ENCODE measurements around the gene IQSEC1.
A peak's percentile ranks its signal among the peaks of the same experiment; 100 is the strongest.

IQSEC1 gene

GRCh38 chr3:13098192-13098988 lies 25.2 kb upstream of the IQSEC1 start:
- TF ChIP-seq, protein P1, sequence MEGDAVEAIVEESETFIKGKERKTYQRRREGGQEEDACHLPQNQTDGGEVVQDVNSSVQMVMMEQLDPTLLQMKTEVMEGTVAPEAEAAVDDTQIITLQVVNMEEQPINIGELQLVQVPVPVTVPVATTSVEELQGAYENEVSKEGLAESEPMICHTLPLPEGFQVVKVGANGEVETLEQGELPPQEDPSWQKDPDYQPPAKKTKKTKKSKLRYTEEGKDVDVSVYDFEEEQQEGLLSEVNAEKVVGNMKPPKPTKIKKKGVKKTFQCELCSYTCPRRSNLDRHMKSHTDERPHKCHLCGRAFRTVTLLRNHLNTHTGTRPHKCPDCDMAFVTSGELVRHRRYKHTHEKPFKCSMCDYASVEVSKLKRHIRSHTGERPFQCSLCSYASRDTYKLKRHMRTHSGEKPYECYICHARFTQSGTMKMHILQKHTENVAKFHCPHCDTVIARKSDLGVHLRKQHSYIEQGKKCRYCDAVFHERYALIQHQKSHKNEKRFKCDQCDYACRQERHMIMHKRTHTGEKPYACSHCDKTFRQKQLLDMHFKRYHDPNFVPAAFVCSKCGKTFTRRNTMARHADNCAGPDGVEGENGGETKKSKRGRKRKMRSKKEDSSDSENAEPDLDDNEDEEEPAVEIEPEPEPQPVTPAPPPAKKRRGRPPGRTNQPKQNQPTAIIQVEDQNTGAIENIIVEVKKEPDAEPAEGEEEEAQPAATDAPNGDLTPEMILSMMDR (IDR thresholded peaks at IDR 0.05; ENCODE audit: extremely low read depth, missing control alignments) = no peak
- DNase-seq (ENCODE audit: low spot score) = no peak

DNA sequence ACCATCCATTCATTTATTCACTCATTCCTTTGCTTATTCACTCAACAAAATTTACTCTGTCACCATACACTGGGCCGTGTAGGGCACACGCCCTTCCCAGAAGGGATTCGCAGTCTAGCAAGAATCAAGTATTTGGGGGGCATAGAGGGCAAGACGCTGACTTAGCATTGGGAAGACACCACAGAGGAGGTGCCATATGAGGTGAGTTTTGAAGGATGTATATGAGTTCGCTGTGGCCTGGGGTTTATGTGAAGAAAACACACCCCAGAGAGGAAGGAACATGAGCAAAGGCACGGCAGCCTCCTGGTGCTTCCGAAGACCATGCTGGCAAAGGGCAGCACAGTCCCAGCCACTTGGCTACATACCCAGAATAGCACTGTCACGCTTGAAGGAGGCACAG lies 23.1 kb upstream of the IQSEC1 start:
- TF ChIP-seq, protein P1 (IDR thresholded peaks at IDR 0.05; ENCODE audit: extremely low read depth, missing control alignments) = no peak
- no peak for DNase-seq (ENCODE audit: low spot score)

- no peak for DNase-seq (ENCODE audit: low spot score)
Measured at GRCh38 chr3:13095408-13095937, 22.2 kb upstream of the IQSEC1 start.

GRCh38 chr3:13093687-13094086 lies 20.5 kb upstream of the IQSEC1 start:
- no peak for DNase-seq (ENCODE audit: low spot score)
- TF ChIP-seq, protein P1 (IDR thresholded peaks at IDR 0.05; ENCODE audit: extremely low read depth, missing control alignments) = no peak

More at GRCh38 chr3:13095408-13095937, 22.2 kb upstream of the IQSEC1 start:
- TF ChIP-seq, protein P1 (IDR thresholded peaks at IDR 0.05; ENCODE audit: extremely low read depth, missing control alignments) = no peak

DNA sequence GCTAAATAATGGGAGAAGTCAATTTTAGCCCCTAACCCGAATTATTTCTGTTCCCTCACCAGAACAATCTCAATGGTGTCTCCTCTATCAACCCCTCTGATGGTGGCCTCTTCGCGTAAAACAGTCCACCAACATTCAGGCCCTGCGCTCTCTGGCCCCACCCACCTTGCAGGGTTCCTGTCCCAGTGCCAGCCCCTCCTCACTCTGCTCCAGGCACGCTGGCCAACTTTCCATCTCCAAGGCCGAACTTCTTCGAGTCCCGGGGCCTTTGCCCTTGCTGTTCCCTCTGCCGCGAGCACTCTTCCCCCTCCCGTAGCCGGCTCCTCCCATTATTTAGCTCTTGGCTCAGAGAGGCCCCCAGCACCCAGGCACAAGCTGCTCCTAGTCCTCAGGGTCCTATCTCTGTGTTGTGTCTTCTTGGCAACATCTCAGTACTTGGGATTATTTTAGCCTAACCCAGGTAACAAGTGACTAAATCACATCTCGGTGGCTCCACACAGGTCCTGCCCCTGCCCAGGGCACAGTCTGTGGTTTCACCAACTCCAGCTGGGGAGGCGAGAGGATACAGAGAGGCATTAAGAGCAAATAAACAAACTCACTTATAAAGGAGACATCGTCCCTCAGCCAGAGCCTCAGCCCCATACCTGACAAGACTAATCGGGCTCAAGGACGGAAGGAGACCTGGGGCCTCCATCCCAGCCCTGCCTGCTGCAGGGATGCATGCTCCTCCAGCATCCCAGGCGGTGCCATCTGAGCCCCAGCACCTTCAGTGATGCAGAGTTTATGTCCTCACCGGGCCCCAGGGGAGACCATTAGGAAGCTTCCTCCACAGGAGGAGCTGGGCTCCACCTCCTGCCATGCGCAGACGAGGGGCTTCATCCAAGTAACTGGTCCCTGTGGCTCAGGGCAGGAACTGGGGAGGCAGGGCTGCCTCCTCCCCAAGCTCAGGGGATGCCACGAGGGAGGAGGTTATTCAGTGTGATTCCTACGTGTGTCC lies 19.7 kb upstream of the IQSEC1 start:
- TF ChIP-seq, protein P1 (IDR thresholded peaks at IDR 0.05; ENCODE audit: extremely low read depth, missing control alignments) = no peak
- DNase-seq (ENCODE audit: low spot score) = no peak

- DNase-seq (ENCODE audit: low spot score) = peak; percentile 78
- TF ChIP-seq, protein P1 (IDR thresholded peaks at IDR 0.05; ENCODE audit: extremely low read depth, missing control alignments) = peak; percentile 75
Measured at GRCh38 chr3:13091898-13092611, 18.8 kb upstream of the IQSEC1 start.

Measured in GM20000 (cell line).